Measurements from ENCODE around the gene IFRD1. TPM values are rescaled to one million over a fixed set of nuclear protein-coding genes. Genes with fewer than 3 reads are reported as not detected.

IFRD1 gene
- total and polyA plus RNA-seq, 2 experiments from 2014 or later, result 69.9 to 114 TPM

GRCh38 chr7:112495156-112495788, 45.0 kb downstream of the IFRD1 start:
- Histone ChIP-seq H3K4me1 (ENCODE audit: insufficient read depth) (no peaks in the 10 kb centered on the region), H3K27me3 (no peaks in the 10 kb centered on the region), H3K27ac (no peak overlapping the region), H2AFZ (no peak overlapping the region), H3K36me3 (replicated peaks; ENCODE audit: insufficient read depth, low read depth) (no peaks in the 10 kb centered on the region), H4K20me1 (ENCODE audit: insufficient read depth, poor library complexity, severe bottlenecking) (no peaks in the 10 kb centered on the region), H3K9me3 (ENCODE audit: low read depth) (no peaks in the 10 kb centered on the region), H3K4me2 (no peak overlapping the region), H3K79me2 (no peaks in the 10 kb centered on the region), H3K9me2 (replicated peaks; ENCODE audit: insufficient read depth) (no peaks in the 10 kb centered on the region), H3K4me3 (no peak overlapping the region)
- DNase-seq (ENCODE audit: low spot score), result no peak
- TF ChIP-seq EZH2phosphoT487 (IDR thresholded peaks at IDR 0.05; ENCODE audit: low read depth, severe bottlenecking, unreplicated experiment) (no peak), EZH2 (IDR thresholded peaks at IDR 0.05; ENCODE audit: borderline replicate concordance) (no peak), CTCF (IDR thresholded peaks at IDR 0.05; ENCODE audit: poor library complexity) (no peak)
- 88% methylated on average over 2 of the region's 2 CpGs for WGBS (ENCODE audit: low lambda C conversion rate, missing lambda C conversion rate)

GRCh38 chr7:112495810-112496462, 45.7 kb downstream of the IFRD1 start:
- TF ChIP-seq CTCF (IDR thresholded peaks at IDR 0.05; ENCODE audit: poor library complexity), result peak; percentile 61
- TF ChIP-seq EZH2phosphoT487 (IDR thresholded peaks at IDR 0.05; ENCODE audit: low read depth, severe bottlenecking, unreplicated experiment), result no peak
- TF ChIP-seq EZH2 (IDR thresholded peaks at IDR 0.05; ENCODE audit: borderline replicate concordance), result no peak
- Histone ChIP-seq H3K4me3 (no peak overlapping the region), H3K9me3 (ENCODE audit: low read depth) (no peaks in the 10 kb centered on the region), H3K4me2 (no peak overlapping the region), H3K36me3 (replicated peaks; ENCODE audit: insufficient read depth, low read depth) (no peaks in the 10 kb centered on the region), H3K79me2 (no peaks in the 10 kb centered on the region), H2AFZ (no peak overlapping the region), H3K9me2 (replicated peaks; ENCODE audit: insufficient read depth) (no peaks in the 10 kb centered on the region), H3K4me1 (ENCODE audit: insufficient read depth) (no peaks in the 10 kb centered on the region), H3K27me3 (no peaks in the 10 kb centered on the region), H3K27ac (no peak overlapping the region), H4K20me1 (ENCODE audit: insufficient read depth, poor library complexity, severe bottlenecking) (no peaks in the 10 kb centered on the region)
- DNase-seq (ENCODE audit: low spot score), result peak; percentile 59
- WGBS (ENCODE audit: low lambda C conversion rate, missing lambda C conversion rate), result 46% methylated on average over 6 of the region's 6 CpGs

- Histone ChIP-seq H3K79me2 (no peaks in the 10 kb centered on the region), H3K4me2 (no peak overlapping the region), H3K9me3 (ENCODE audit: low read depth) (no peaks in the 10 kb centered on the region), H2AFZ (no peak overlapping the region), H3K27me3 (no peaks in the 10 kb centered on the region), H4K20me1 (ENCODE audit: insufficient read depth, poor library complexity, severe bottlenecking) (no peaks in the 10 kb centered on the region), H3K9me2 (replicated peaks; ENCODE audit: insufficient read depth) (no peaks in the 10 kb centered on the region), H3K36me3 (replicated peaks; ENCODE audit: insufficient read depth, low read depth) (no peaks in the 10 kb centered on the region), H3K4me3 (no peak overlapping the region), H3K27ac (no peak overlapping the region), H3K4me1 (ENCODE audit: insufficient read depth) (peaks cover 5% of the 10 kb centered on the region)
- no peak for DNase-seq (ENCODE audit: low spot score)
- 36% methylated on average over 2 of the region's 2 CpGs for WGBS (ENCODE audit: low lambda C conversion rate, missing lambda C conversion rate)
- TF ChIP-seq EZH2 (IDR thresholded peaks at IDR 0.05; ENCODE audit: borderline replicate concordance), result no peak
- TF ChIP-seq EZH2phosphoT487 (IDR thresholded peaks at IDR 0.05; ENCODE audit: low read depth, severe bottlenecking, unreplicated experiment), result no peak
- no peak for TF ChIP-seq CTCF (IDR thresholded peaks at IDR 0.05; ENCODE audit: poor library complexity)
Measured at GRCh38 chr7:112497481-112497880, 47.2 kb downstream of the IFRD1 start.

Data from hepatocyte (in vitro differentiated cells).